Retinal pigment epithelial cell (primary cell): ENCODE data around the gene ARAP1.

Source experiments
- DNase-seq: peaks from one replicate; pipeline ENCODE4 v3.0.0-alpha.2; 2010; ENCODE audit warnings: low read depth
- H3K4me3 ChIP-seq: 2 replicates; pipeline ENCODE4 v1.5.1; 2011; ENCODE audit warnings: mild to moderate bottlenecking, low read length, control low read depth, moderate library complexity
- CTCF ChIP-seq: conservative IDR thresholded peaks from 2 replicates; pipeline ENCODE4 v1.5.1; 2011; ENCODE audit warnings: low read depth, low read length, control low read depth, inconsistent platforms

ARAP1 gene

GRCh38 chr11:72701466-72701865, 50.7 kb downstream of the ARAP1 start:
- no peak for DNase-seq
- no peak overlapping the region for H3K4me3 ChIP-seq
- TF ChIP-seq CTCF = no peak

GRCh38 chr11:72700146-72700545, 52.1 kb downstream of the ARAP1 start:
- DNase-seq = no peak
- no peak overlapping the region for H3K4me3 ChIP-seq
- no peak for TF ChIP-seq CTCF

- no peak overlapping the region for H3K4me3 ChIP-seq
- no peak for TF ChIP-seq CTCF
- DNase-seq = no peak
Observed at GRCh38 chr11:72697814-72698213, 54.4 kb downstream of the ARAP1 start.

GRCh38 chr11:72696866-72697700, 55.1 kb downstream of the ARAP1 start:
- H3K4me3 ChIP-seq = no peak overlapping the region
- DNase-seq = no peak
- no peak for TF ChIP-seq CTCF

- DNase-seq = no peak
- no peak for TF ChIP-seq CTCF
- H3K4me3 ChIP-seq = no peak overlapping the region
Observed at GRCh38 chr11:72695354-72695753, 56.9 kb downstream of the ARAP1 start.

- TF ChIP-seq CTCF = peak; percentile 13
- H3K4me3 ChIP-seq = no peak overlapping the region
- no peak for DNase-seq
Observed at GRCh38 chr11:72693271-72693968, 58.8 kb downstream of the ARAP1 start.
